ENCODE results near the gene VCL.

- TF ChIP-seq SMC3 (conservative IDR thresholded peaks at IDR 0.05; ENCODE audit: poor library complexity) (no peak), CTCF (IDR thresholded peaks at IDR 0.05; ENCODE audit: poor library complexity, severe bottlenecking) (no peak), POLR2AphosphoS5 (IDR thresholded peaks at IDR 0.05) (no peak), EP300 (conservative IDR thresholded peaks at IDR 0.05; ENCODE audit: poor library complexity, severe bottlenecking) (no peak), EZH2 (IDR thresholded peaks at IDR 0.05; ENCODE audit: borderline replicate concordance, insufficient read depth, low read length, poor library complexity, severe bottlenecking) (no peak), TAF1 (IDR thresholded peaks at IDR 0.05; ENCODE audit: low read depth) (no peak)
Measured at GRCh38 chr10:74114041-74114448, 116.1 kb downstream of the VCL start.
